Measurements from ENCODE around the gene GNMT. TPM values are rescaled to one million over a fixed set of nuclear protein-coding genes. Genes with fewer than 3 reads are reported as not detected.
"Not testable (repeated sequence)": the region's sequence is repeated elsewhere in the genome, so short reads cannot be mapped to it uniquely, and the experiment has no call there.

GNMT gene
- total RNA-seq, 1 donor from 2014 or later, result 0.59 TPM

DNA sequence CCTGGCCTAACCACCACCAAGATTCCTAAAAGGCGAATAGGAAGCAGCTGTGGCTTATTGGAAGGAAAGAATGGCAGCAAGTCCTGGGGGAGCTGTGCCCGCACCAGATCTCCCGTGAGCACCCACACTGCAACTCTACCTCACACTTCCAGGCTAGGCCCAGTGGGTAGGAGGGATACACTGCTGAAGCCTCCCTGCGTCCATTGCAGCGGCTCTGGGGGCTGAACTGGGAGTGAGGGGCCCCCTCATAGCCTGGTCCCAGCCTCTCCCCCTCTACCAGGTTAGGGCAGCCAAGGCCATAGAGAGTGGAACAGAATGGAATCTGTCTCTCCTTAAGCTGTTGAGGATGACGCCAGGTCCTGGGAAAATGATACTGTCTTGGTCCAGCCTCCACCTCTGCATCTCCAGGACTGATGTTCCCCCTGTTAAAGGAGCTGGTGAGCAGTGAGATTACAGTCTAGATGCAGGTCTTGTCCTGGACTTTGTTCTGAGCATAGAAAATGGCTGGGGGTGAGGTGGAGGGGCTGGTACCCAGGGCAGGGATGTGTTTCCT lies 20.0 kb upstream of the GNMT start:
- H3K4me1 Mint-ChIP-seq (ENCODE audit: unreplicated experiment), result peaks cover 20% of the 10 kb centered on the region
- peaks cover 35% of the 10 kb centered on the region for H3K36me3 Mint-ChIP-seq (ENCODE audit: low read depth, unreplicated experiment)
- no peaks in the 10 kb centered on the region for H3K9me3 Mint-ChIP-seq (ENCODE audit: unreplicated experiment)

GRCh38 chr6:42941356-42941755 lies 19.2 kb upstream of the GNMT start:
- Mint-ChIP-seq H3K4me1 (ENCODE audit: unreplicated experiment) (peaks cover 13% of the 10 kb centered on the region), H3K36me3 (ENCODE audit: low read depth, unreplicated experiment) (peaks cover 27% of the 10 kb centered on the region)
- H3K9me3 Mint-ChIP-seq (ENCODE audit: unreplicated experiment); DNase-seq (ENCODE audit: low spot score); H3K4me3 Mint-ChIP-seq (ENCODE audit: unreplicated experiment); H3K27me3 Mint-ChIP-seq (ENCODE audit: unreplicated experiment); H3K27ac Mint-ChIP-seq (ENCODE audit: unreplicated experiment): not testable (repeated sequence)

More for the DNA sequence above, 20.0 kb upstream of the GNMT start:
- Mint-ChIP-seq H3K4me3 (ENCODE audit: unreplicated experiment) (no peak overlapping the region), H3K27ac (ENCODE audit: unreplicated experiment) (no peak overlapping the region), H3K27me3 (ENCODE audit: unreplicated experiment) (peaks cover 2% of the 10 kb centered on the region)
- TF ChIP-seq, protein P1, sequence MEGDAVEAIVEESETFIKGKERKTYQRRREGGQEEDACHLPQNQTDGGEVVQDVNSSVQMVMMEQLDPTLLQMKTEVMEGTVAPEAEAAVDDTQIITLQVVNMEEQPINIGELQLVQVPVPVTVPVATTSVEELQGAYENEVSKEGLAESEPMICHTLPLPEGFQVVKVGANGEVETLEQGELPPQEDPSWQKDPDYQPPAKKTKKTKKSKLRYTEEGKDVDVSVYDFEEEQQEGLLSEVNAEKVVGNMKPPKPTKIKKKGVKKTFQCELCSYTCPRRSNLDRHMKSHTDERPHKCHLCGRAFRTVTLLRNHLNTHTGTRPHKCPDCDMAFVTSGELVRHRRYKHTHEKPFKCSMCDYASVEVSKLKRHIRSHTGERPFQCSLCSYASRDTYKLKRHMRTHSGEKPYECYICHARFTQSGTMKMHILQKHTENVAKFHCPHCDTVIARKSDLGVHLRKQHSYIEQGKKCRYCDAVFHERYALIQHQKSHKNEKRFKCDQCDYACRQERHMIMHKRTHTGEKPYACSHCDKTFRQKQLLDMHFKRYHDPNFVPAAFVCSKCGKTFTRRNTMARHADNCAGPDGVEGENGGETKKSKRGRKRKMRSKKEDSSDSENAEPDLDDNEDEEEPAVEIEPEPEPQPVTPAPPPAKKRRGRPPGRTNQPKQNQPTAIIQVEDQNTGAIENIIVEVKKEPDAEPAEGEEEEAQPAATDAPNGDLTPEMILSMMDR (IDR thresholded peaks at IDR 0.05; ENCODE audit: unreplicated experiment), result no peak
- DNase-seq (ENCODE audit: low spot score), result no peak

- H3K4me3 Mint-ChIP-seq (ENCODE audit: unreplicated experiment), result no peak overlapping the region
- no peaks in the 10 kb centered on the region for H3K9me3 Mint-ChIP-seq (ENCODE audit: unreplicated experiment)
- H3K4me1 Mint-ChIP-seq (ENCODE audit: unreplicated experiment), result peaks cover 6% of the 10 kb centered on the region
- TF ChIP-seq, protein P1 (IDR thresholded peaks at IDR 0.05; ENCODE audit: unreplicated experiment), result no peak
- peaks cover 19% of the 10 kb centered on the region for H3K36me3 Mint-ChIP-seq (ENCODE audit: low read depth, unreplicated experiment)
- DNase-seq (ENCODE audit: low spot score), result no peak
- peak overlapping the region; percentile 62 for H3K27ac Mint-ChIP-seq (ENCODE audit: unreplicated experiment)
- H3K27me3 Mint-ChIP-seq (ENCODE audit: unreplicated experiment), result peaks cover 2% of the 10 kb centered on the region
Observed at GRCh38 chr6:42942444-42942843, 18.1 kb upstream of the GNMT start.

DNA sequence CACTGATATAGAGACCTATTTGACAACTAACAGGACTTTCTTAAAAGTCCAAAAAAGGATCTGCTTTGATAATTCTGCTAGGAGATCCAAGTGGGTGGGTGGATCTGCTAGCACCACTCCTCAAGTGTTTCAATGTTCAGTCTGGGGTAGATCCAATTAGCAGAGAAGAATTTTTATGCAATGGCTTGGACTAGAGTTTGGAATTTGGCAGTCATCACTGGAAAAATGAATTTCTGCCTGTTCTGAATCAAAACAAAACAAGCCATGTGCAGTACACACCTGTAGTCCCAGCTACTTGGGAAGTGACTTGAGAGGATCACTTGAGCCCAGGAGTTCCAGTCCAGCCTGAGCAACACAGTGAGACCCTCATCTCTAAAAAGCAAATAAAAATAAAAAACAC lies 12.6 kb upstream of the GNMT start:
- no peaks in the 10 kb centered on the region for H3K9me3 Mint-ChIP-seq (ENCODE audit: unreplicated experiment)
- no peak overlapping the region for H3K4me3 Mint-ChIP-seq (ENCODE audit: unreplicated experiment)
- TF ChIP-seq, protein P1 (IDR thresholded peaks at IDR 0.05; ENCODE audit: unreplicated experiment), result no peak
- no peak overlapping the region for H3K27ac Mint-ChIP-seq (ENCODE audit: unreplicated experiment)
- H3K36me3 Mint-ChIP-seq (ENCODE audit: low read depth, unreplicated experiment), result peaks cover 8% of the 10 kb centered on the region
- no peaks in the 10 kb centered on the region for H3K4me1 Mint-ChIP-seq (ENCODE audit: unreplicated experiment)
- DNase-seq (ENCODE audit: low spot score), result no peak
- peaks cover 4% of the 10 kb centered on the region for H3K27me3 Mint-ChIP-seq (ENCODE audit: unreplicated experiment)

DNA sequence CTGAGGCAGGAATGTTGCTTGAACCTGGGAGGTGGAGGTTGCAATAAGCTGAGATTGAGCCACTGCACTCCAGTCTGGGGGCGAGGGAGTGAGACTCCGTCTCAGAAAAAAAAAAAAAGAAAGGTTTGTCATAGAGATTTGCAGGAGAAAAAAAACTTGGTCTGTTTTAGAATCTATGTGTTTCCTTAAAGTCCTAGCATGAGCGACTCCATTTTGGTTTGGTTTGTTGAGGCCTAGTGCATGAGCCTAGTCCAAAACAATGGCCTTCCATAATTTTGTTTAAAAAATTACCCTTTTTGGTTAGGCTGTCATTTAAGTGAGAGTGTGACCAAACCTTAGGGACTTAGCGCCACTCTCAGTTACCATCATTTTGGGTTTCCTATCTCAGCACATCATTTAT lies 8.2 kb upstream of the GNMT start:
- Mint-ChIP-seq H3K4me1 (ENCODE audit: unreplicated experiment) (no peaks in the 10 kb centered on the region), H3K27me3 (ENCODE audit: unreplicated experiment) (peaks cover 3% of the 10 kb centered on the region), H3K9me3 (ENCODE audit: unreplicated experiment) (no peaks in the 10 kb centered on the region), H3K4me3 (ENCODE audit: unreplicated experiment) (no peak overlapping the region), H3K36me3 (ENCODE audit: low read depth, unreplicated experiment) (peaks cover 4% of the 10 kb centered on the region), H3K27ac (ENCODE audit: unreplicated experiment) (no peak overlapping the region)
- DNase-seq (ENCODE audit: low spot score), result no peak
- TF ChIP-seq, protein P1 (IDR thresholded peaks at IDR 0.05; ENCODE audit: unreplicated experiment), result no peak

- H3K4me3 Mint-ChIP-seq (ENCODE audit: unreplicated experiment); H3K36me3 Mint-ChIP-seq (ENCODE audit: low read depth, unreplicated experiment); H3K9me3 Mint-ChIP-seq (ENCODE audit: unreplicated experiment); H3K27ac Mint-ChIP-seq (ENCODE audit: unreplicated experiment); DNase-seq (ENCODE audit: low spot score); H3K27me3 Mint-ChIP-seq (ENCODE audit: unreplicated experiment); H3K4me1 Mint-ChIP-seq (ENCODE audit: unreplicated experiment): not testable (repeated sequence)
Observed at GRCh38 chr6:42954405-42954804, 6.1 kb upstream of the GNMT start.

Data from endothelial cell (in vitro differentiated cells).